Body of pancreas (tissue), 4 donors: ENCODE results near the gene AFM.

Experiments
- POLR2A ChIP-seq, 3 donors: fragments of 450-650 bp; IDR thresholded peaks; one replicate each; pipeline ENCODE4 v1.6.1; 2016; ENCODE audit warnings: antibody characterized with exemption in 3 of 3, mild to moderate bottlenecking in 2 of 3
- TF ChIP-seq, protein P1 (sequence below), 7 experiments: fragments of 450-650 bp in 4 of 7; fragments of 200-600 bp in 3 of 7; sonication (generic) in 3 of 7; IDR thresholded peaks; one replicate each; pipeline ENCODE4 v1.5.1; 2016 to 2019; ENCODE audit warnings: antibody characterized with exemption in 7 of 7

DNA sequence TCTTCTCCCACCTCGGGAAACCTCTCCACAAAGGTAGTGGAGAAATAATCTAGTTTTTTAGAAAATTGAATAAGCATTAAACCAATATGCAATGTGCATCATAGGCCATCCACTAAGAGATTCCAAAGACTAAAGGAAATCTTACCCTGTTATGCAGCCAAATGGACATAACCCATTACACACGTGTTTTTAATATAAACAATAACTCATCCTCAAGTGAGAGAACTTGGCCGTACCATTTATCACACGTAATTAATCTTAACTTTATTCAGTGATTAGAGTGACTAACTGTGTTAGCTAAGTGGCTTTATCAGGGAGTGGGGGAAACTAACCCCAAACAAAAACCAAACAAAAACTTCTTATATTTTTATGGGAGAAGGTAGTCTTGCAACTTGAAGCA, 57.8 kb downstream of the AFM start:
- TF ChIP-seq, protein P1, sequence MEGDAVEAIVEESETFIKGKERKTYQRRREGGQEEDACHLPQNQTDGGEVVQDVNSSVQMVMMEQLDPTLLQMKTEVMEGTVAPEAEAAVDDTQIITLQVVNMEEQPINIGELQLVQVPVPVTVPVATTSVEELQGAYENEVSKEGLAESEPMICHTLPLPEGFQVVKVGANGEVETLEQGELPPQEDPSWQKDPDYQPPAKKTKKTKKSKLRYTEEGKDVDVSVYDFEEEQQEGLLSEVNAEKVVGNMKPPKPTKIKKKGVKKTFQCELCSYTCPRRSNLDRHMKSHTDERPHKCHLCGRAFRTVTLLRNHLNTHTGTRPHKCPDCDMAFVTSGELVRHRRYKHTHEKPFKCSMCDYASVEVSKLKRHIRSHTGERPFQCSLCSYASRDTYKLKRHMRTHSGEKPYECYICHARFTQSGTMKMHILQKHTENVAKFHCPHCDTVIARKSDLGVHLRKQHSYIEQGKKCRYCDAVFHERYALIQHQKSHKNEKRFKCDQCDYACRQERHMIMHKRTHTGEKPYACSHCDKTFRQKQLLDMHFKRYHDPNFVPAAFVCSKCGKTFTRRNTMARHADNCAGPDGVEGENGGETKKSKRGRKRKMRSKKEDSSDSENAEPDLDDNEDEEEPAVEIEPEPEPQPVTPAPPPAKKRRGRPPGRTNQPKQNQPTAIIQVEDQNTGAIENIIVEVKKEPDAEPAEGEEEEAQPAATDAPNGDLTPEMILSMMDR (IDR thresholded peaks at IDR 0.05): no peak
- no peak for TF ChIP-seq POLR2A (IDR thresholded peaks at IDR 0.05)
